NB4 (cell line): ENCODE results near the gene CPED1.

Source experiments
- POLR2A ChIP-seq: IDR thresholded peaks from 2 replicates; pipeline ENCODE4 v1.6.1; 2011; ENCODE audit warnings: mild to moderate bottlenecking; ENCODE audit not compliant: insufficient read length; ENCODE audit errors: extremely low read depth
- TF ChIP-seq, protein P1 (sequence below): IDR thresholded peaks from one replicate; pipeline ENCODE4 v1.5.1; 2012; ENCODE audit warnings: low read depth, low read length
- TF ChIP-seq, protein P2 (sequence below): IDR thresholded peaks from 2 replicates; pipeline ENCODE4 v1.6.1; 2011; ENCODE audit warnings: low read depth, low read length

DNA sequence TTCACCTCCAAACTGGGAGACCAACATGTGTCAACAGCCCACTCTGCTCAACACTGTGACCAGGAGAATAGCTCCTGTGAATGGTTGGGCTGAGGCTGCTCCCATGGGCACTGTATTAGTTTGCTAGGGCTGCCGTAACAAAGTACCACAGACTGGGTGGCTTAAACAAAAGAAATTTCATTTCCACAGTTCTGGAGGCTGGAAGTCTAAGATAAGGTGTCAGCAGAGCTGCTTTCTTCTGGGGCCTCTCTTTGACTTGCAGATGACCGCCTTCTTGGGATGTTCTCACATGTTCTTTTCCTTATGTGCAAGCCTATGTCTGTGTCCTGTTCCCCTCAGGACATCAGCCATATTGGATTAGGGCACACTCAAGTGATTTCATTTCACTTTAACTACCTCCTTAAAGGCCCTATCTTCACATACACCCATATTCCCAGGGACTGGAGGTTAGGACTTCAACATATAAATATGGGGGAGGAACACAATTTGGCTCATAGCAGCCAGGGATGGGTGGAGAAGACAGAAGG is 90.3 kb downstream of the CPED1 start:
- TF ChIP-seq, protein P1, sequence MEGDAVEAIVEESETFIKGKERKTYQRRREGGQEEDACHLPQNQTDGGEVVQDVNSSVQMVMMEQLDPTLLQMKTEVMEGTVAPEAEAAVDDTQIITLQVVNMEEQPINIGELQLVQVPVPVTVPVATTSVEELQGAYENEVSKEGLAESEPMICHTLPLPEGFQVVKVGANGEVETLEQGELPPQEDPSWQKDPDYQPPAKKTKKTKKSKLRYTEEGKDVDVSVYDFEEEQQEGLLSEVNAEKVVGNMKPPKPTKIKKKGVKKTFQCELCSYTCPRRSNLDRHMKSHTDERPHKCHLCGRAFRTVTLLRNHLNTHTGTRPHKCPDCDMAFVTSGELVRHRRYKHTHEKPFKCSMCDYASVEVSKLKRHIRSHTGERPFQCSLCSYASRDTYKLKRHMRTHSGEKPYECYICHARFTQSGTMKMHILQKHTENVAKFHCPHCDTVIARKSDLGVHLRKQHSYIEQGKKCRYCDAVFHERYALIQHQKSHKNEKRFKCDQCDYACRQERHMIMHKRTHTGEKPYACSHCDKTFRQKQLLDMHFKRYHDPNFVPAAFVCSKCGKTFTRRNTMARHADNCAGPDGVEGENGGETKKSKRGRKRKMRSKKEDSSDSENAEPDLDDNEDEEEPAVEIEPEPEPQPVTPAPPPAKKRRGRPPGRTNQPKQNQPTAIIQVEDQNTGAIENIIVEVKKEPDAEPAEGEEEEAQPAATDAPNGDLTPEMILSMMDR, result no peak
- TF ChIP-seq POLR2A, result no peak
- TF ChIP-seq, protein P2, sequence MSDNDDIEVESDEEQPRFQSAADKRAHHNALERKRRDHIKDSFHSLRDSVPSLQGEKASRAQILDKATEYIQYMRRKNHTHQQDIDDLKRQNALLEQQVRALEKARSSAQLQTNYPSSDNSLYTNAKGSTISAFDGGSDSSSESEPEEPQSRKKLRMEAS, result no peak
